Bronchial smooth muscle cell (primary cell): ENCODE results near the gene CACNG6. TPM values are rescaled to one million over a fixed set of nuclear protein-coding genes. Genes with fewer than 3 reads are reported as not detected.

Experiments used
- total RNA-seq: library from RNA; depleted of rRNA; stranded (reverse); fragments of >200 nt; gene quantifications from 2 replicates; pipeline ENCODE4 v1.2.1, GENCODE V29; 2014

The CACNG6 gene, protein sequence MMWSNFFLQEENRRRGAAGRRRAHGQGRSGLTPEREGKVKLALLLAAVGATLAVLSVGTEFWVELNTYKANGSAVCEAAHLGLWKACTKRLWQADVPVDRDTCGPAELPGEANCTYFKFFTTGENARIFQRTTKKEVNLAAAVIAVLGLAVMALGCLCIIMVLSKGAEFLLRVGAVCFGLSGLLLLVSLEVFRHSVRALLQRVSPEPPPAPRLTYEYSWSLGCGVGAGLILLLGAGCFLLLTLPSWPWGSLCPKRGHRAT
- total RNA-seq = 0.34 and 0.47 TPM in 2 replicates

DNA sequence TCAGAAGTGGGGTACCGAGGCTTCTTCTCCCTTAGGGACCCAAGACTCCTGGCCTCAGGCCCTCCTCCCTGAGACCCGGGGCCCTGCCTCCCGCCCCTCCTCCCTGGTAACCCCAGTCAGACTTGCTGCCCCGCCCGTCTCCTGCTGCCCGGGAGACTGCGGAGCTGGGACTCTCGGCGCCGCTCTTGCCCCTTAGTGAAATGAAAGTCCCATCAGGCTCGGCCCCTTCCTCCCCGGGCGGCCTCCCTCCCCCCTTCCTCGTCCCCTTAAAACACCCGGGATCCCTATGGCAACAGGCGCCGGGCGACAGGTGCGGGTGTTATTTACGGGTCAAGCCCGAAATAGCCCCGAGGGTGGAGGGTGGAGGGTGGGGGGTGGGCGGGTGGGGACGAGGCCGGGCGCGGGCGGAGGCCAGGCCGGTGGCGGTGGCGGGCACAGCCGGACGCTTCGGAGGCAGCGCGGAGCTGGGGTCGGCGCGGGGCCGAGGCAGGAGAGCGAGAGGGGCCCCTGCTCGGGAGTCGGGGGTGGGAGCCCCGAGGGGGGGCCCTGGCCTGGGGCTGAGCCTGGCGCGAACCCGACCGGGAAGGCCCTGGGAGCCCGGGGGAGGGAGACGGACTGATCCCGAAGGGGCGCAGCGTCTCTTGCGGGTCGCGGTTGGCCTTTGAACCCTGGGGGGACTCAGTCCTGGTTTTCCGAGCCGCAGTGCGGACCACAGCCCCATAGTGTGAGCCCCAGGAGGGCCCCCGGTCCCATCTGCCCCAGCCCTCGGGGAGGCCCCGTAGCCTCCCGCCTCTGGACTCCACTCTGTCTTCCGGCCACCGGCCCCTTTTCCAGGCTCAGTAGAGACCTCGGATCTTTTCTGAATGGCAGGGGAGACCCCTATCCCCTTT lies at the start of gene CACNG6:
Gene CACNG6, plus strand, starts transcription at position 414 of the 890 bp plus-strand sequence. CDS start 1,241 bp downstream, outside the sequence.

DNA sequence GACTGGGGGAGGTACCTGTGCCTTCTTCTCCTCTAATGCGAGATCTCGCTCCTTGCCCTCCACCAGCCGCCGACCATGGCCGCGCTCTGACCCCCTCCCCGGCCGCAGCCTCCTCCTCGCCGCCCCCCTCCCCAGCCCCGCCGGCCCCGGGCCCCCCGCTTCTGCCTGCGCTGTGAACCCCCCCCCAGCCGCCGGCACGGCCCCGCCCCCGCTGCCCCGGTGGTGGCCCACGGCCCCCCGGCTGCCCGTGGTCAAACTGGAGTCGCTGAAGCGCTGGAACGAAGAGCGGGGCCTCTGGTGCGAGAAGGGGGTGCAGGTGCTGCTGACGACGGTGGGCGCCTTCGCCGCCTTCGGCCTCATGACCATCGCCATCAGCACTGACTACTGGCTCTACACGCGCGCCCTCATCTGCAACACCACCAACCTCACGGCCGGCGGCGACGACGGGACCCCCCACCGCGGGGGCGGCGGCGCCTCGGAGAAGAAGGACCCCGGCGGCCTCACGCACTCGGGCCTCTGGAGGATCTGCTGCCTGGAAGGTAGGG lies 28.5 kb upstream of the CACNG6 start, which contains the start of gene CACNG8:
Gene CACNG8, plus strand, starts transcription at position 51 of the 545 bp plus-strand sequence.

Other genes starting within 250 kb of the CACNG6 start
- not detected in 2 replicates for gene NLRP12, start 167.3 kb upstream of the CACNG6 start, total RNA-seq
- gene MYADM, start 123.8 kb upstream of the CACNG6 start, total RNA-seq = 3.3 and 5.2 TPM in 2 replicates
- gene PRKCG, start 109.4 kb upstream of the CACNG6 start, total RNA-seq = 0.17 TPM in 1 of 2 replicates, not detected in the other
- gene CACNG7, start 82.4 kb upstream of the CACNG6 start, total RNA-seq = 0.47 and 3.1 TPM in 2 replicates
- gene CACNG8, start 28.7 kb upstream of the CACNG6 start, total RNA-seq = 0.47 and 1.5 TPM in 2 replicates
- not detected in 2 replicates for gene VSTM1, start 72.3 kb downstream of the CACNG6 start, total RNA-seq
- gene TARM1, start 89.7 kb downstream of the CACNG6 start, total RNA-seq = not detected in 2 replicates
- under 0.01 TPM in 1 of 2 replicates, not detected in the other for gene OSCAR, start 109.2 kb downstream of the CACNG6 start, total RNA-seq
- 15.8 and 21.4 TPM in 2 replicates for gene NDUFA3, start 111.2 kb downstream of the CACNG6 start, total RNA-seq
- 16.7 and 21.9 TPM in 2 replicates for gene TFPT, start 124.0 kb downstream of the CACNG6 start, total RNA-seq
- gene PRPF31, start 124.1 kb downstream of the CACNG6 start, total RNA-seq = 57.2 and 61.6 TPM in 2 replicates
- 6.9 and 10.6 TPM in 2 replicates for gene CNOT3, start 146.1 kb downstream of the CACNG6 start, total RNA-seq
- gene LENG1, start 168.1 kb downstream of the CACNG6 start, total RNA-seq = 4.6 and 6.1 TPM in 2 replicates
- 0.43 and 1.1 TPM in 2 replicates for gene TMC4, start 181.5 kb downstream of the CACNG6 start, total RNA-seq
- 12.4 and 32.9 TPM in 2 replicates for gene MBOAT7, start 197.9 kb downstream of the CACNG6 start, total RNA-seq
- gene TSEN34, start 199.7 kb downstream of the CACNG6 start, total RNA-seq = 26.7 and 55.8 TPM in 2 replicates
- gene RPS9, start 209.2 kb downstream of the CACNG6 start, total RNA-seq = 1,382 and 2,467 TPM in 2 replicates
- not detected in 2 replicates for gene LILRB3, start 231.4 kb downstream of the CACNG6 start, total RNA-seq